Upper lobe of left lung (tissue), 4 donors: ENCODE results near the gene SLC15A1.

Experiments used
- CTCF ChIP-seq, 6 experiments: fragments of 450-650 bp in 4 of 6; fragments of 200-600 bp in 2 of 6; sonication (generic) in 2 of 6; IDR thresholded peaks; one replicate each; pipeline ENCODE4 v1.5.1; 2016 to 2019; ENCODE audit warnings: antibody characterized with exemption in 6 of 6
- POLR2AphosphoS5 ChIP-seq, 2 donors: sonication (generic); formaldehyde crosslinking; IDR thresholded peaks; one replicate each; pipeline ENCODE4 v1.5.1; 2017; ENCODE audit warnings: antibody characterized with exemption in 2 of 2

- TF ChIP-seq POLR2AphosphoS5 (IDR thresholded peaks at IDR 0.05) (no peak), CTCF (IDR thresholded peaks at IDR 0.05) (no peak)
These were observed at the start of gene SLC15A1 for GRCh38 chr13:98752467-98753290.
